ENCODE data around the gene FAM78A.

DNA sequence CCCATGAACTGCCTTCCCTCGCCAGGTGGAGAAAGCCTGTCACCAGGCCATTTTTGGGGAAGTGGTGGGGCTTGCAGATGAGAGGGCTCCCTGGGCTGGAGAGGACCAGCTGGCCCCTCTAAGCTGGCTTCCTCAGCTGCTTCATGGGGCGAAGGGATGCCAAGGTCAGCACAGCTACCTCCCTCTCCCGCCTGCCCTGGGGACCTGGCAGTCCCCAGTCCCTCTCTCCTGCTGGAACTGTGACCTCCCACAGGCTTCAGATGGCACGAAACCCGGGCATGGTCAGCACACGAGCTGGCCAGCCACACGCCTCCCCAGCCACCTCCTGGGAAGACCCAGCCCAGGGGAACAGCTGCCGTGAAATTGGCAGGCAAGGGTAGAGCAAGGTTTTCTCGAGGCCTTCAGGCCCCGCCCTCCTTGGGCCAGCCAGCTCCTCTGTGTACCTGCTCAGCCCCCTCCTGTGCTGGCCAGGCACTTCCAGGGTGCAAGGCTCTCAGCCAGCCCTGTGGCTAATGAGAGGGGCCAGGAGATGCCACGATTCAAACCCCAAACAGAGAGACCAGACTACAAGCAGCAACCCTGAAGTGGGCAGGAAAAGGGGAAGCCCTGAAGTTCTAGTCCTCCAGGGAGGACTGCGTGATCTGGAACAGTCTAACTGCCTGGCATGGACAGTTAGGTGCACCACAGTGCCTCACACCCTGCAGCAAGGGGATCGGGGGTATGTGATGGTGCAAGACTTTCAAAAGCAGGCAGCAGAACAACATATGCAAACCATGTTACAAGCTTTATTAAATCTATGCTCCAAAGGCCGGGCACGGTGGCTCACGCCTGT is 26.1 kb upstream of the FAM78A start:
- TF ChIP-seq ZFP3 (CRISPR knock-in tag; IDR thresholded peaks at IDR 0.05) (no peak), CREB5 (CRISPR knock-in tag; IDR thresholded peaks at IDR 0.05; ENCODE audit: low read depth) (no peak), ZNF70 (CRISPR knock-in tag; IDR thresholded peaks at IDR 0.05) (no peak), RARB (CRISPR knock-in tag; IDR thresholded peaks at IDR 0.05) (no peak)

Data from SK-N-SH treated with all-trans-retinoic acid at 6 μM for 48 hours (cell line).